GM21528 (cell line): ENCODE data around the gene XXYLT1.
"Not testable (repeated sequence)": the region's sequence is repeated elsewhere in the genome, so short reads cannot be mapped to it uniquely, and the experiment has no call there.

Source experiments
- ATAC-seq: cut with Tn5 transposase; IDR thresholded peaks from one replicate; pipeline ENCODE4 v1.9.1; 2021; ENCODE audit warnings: mild to moderate bottlenecking, moderate library complexity; ENCODE audit not compliant: unreplicated experiment, low FRiP score

The XXYLT1 gene

GRCh38 chr3:195038161-195038560, 232.8 kb downstream of the XXYLT1 start:
- no peak for ATAC-seq

DNA sequence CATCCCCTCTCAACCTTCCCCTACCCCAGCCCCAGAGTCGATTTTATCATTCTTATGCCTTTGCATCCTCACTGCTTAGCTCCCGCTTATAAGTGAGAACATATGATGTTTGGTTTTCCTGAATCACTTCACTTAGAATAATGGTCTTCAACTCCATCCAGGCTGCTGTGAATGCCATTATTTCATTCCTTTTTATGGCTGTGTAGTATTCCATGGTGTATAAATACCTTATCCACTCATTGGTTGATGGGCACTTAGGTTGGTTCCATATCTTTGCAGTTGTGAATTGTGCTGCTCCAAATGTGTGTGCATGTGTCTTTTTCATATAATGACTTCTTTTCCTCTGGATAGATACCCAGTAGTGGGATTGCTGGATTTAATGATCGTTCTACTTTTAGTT, 233.4 kb downstream of the XXYLT1 start:
- not testable (repeated sequence) for ATAC-seq

GRCh38 chr3:195036974-195037373, 234.0 kb downstream of the XXYLT1 start:
- ATAC-seq = no peak

DNA sequence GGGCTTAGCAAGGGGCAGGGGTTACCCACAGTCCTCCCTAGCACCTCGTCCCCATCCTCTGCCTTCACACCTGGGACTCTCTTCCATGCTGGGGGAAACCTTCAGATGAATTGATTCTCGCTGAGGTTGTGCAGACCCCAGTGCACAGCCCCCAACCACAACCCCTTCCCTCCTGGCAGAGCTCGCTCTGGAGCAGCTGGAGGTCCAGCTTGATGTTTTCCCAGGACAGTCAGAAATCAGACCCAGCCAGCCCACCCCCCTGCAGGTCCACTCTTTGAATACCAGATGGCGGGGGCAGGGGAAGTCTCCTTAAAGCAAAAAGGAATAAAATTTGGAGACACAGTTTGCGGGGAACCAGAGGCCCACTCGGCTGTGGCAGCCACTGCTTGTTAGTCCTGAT, 234.4 kb downstream of the XXYLT1 start:
- ATAC-seq = no peak

DNA sequence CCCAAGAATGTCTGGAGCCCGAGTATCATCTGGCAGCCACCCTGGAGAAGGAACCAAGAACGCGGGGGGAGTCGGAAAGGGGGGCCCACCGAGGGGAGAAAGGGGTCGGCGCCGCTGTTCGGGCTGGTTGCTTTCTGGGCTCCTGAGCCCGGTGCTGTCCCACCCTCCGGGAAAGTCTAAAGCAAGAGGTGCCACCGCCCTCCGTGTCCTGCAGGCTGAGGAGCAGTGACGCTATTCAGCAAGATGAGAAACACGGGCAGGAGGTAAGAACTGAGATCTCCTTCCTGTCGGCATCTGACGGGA, 234.8 kb downstream of the XXYLT1 start:
- no peak for ATAC-seq

- no peak for ATAC-seq
These were observed 235.4 kb downstream of the XXYLT1 start for GRCh38 chr3:195035345-195036202.

GRCh38 chr3:195034541-195034940, 236.4 kb downstream of the XXYLT1 start:
- no peak for ATAC-seq

DNA sequence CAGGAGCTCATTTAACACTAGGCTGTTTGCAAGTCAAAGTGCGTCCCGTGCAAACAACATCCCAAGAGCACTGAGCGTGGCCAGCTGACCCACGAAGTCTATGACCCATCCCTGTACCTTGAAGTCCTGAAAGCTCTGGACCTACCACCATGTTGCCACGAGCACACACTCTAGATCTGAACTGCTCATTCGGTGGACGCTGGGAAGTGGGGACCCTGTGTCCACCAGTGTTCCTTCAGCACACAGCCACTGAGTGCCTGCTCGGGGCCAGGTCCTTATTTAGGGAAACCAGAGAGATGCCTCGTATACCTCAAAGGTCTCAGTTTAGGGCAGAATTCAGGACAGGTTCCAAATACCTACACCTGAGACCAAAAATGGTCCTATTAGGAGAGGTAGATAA, 236.9 kb downstream of the XXYLT1 start:
- ATAC-seq = no peak

DNA sequence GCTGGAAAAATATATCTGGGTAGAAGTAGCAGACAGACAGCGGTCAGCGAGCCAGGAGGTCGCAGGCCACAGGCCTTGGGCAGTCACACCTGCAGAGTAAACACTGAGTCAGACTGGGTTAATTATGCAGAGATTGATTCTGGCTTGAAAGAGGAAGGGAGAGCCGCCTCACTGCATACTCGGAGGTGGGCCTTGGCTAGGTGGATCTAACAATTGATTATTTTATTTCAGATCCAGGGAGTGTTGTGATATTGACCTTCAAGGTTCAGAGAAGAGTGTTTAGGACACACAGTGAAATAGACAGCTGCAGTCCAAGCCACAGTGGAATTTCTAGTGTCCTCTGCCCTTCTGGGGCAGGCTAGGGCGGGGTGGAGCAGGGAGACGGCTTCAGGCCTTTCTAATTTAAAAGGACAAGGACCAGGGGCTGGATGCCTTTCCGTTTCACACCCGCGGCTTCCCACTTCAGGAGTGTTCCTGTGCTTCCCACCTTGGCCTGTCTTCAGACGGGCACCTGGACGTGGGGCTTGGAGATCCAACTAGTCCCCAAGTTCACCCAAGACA, 237.3 kb downstream of the XXYLT1 start:
- no peak for ATAC-seq

DNA sequence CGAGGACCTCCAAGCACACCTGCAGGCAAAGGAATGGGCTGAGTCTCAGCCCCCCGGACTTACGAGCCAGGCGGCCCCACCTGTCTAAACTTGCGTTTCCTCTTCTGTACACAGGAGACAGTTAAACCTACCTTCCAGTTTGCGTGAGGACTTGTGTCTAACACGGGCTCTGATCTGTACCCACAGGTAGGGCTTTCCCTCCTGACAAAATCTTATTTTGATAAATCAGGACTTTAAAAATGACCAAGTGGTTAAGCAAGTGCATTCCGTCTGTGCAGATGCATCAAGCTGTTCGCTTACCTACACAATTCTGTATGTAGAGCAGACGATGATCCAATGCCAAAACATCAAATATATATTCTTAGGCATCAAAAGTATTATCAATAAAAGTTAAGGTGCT, 238.0 kb downstream of the XXYLT1 start:
- no peak for ATAC-seq

DNA sequence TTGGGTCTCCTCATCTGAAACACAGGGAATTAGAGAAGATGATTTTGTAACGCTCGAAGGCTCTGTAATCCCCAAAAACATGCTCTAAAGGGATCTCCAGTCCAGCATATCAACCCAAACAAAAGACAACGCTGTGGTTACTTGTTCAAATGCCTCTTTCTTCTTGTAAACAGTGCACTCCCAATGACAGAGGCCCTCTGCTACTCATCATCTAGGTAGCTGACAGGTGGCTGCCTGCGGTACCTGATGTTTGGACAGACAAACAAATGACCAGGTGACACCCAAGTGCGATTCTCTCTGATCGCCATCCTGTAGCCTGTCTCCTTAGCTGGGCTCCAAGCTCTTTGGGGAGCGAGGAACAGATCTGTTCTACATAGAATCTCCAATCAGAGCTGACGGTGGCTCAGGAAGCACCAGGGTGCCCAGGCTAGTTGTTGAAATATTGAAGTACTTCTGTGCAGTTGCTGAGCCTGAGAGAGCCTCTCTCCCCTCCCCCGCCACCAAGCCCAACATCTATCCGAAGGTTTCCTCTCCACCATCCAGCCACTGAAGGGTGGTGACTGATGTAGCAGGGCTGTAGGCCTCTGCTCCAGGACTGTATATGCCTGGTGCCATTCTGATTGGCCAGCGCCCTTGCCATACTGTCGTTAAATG, 238.7 kb downstream of the XXYLT1 start:
- ATAC-seq = no peak

GRCh38 chr3:195031574-195032003, 239.4 kb downstream of the XXYLT1 start:
- no peak for ATAC-seq

- ATAC-seq = no peak
These were observed 240.1 kb downstream of the XXYLT1 start for GRCh38 chr3:195030791-195031321.

GRCh38 chr3:195028877-195029606, 241.9 kb downstream of the XXYLT1 start:
- ATAC-seq = no peak

DNA sequence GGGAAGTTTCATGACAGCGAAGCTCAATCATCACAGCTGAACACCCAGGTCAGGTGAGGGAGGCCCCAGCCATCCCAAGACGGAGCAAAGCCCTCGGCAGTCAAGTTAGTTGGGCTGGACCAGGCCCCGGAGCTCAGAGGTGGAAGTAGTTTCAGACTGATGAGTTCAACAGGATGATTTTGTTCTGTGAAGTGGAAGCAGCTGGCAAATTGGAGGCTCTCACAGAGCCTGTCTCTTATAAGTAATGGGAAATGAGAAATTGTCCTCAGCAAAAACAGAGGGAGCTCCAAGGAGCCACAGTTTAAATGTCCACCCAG, 245.1 kb downstream of the XXYLT1 start:
- ATAC-seq = no peak

GRCh38 chr3:195025056-195025883, 245.7 kb downstream of the XXYLT1 start:
- no peak for ATAC-seq

DNA sequence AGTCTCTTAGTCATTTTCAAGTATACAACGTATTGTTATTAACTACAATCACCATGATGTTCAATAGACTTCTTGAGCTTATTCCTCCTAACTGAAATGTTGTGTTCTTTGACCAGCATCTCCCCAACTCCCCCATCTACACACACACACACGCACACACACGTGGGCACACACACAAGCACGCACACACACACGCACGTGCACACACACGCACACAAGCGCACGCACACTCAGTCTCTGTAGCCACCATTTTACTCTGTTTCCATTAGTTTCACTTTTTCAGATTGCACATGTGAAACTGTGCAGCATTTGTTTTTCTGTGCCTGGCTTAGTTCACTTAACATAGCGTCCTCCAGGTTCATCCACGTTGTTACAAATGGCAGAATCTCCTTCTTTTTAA, 247.0 kb downstream of the XXYLT1 start:
- ATAC-seq = no peak

GRCh38 chr3:195023576-195023975, 247.4 kb downstream of the XXYLT1 start:
- ATAC-seq = no peak

GRCh38 chr3:195021692-195022091, 249.3 kb downstream of the XXYLT1 start:
- ATAC-seq = no peak

- ATAC-seq = no peak
These were observed 250.0 kb downstream of the XXYLT1 start for GRCh38 chr3:195020921-195021320.
